Cerebellar cortex (tissue), 1 donor: ENCODE measurements around the gene PPIL4.

Source experiments
- DNase-seq: peaks from one replicate; pipeline ENCODE4 v3.0.0-alpha.2; 2015; ENCODE audit warnings: low spot score

PPIL4 gene, protein sequence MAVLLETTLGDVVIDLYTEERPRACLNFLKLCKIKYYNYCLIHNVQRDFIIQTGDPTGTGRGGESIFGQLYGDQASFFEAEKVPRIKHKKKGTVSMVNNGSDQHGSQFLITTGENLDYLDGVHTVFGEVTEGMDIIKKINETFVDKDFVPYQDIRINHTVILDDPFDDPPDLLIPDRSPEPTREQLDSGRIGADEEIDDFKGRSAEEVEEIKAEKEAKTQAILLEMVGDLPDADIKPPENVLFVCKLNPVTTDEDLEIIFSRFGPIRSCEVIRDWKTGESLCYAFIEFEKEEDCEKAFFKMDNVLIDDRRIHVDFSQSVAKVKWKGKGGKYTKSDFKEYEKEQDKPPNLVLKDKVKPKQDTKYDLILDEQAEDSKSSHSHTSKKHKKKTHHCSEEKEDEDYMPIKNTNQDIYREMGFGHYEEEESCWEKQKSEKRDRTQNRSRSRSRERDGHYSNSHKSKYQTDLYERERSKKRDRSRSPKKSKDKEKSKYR

DNA sequence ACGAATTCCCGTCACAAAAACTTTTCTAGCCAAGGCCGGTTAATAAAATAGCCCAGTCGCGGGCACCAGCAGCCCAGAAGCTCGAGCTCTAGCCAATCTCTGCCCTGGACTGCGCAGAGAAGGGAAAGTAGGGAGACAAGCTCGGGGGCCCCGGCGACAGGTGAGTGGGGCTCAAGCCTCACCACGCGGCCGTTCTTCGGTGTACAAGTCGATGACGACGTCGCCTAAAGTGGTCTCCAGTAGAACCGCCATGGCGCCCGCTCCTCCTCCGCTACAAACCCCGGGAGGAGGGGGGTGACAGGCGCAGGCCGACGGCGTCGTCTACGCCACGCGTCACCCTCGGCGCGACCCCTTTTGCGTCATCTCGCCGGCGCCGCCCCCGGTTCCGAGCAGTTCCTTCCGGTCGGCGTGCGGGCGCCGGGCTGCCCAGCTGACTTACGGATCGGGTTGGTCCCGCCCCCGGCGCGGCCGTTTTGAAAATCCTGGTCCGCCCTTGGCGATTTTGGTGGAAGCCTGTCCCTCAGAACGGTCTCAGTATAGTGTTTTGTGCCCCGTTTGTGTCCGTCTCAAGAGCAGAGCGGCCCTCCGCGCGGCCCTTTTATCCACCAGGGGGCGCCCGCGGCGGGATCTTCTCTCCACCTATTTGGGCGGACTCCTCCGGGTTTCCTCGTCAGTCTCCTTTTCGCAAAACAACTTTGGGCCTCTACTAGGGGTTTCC lies at the start of gene PPIL4:
TSS of gene PPIL4 (minus strand) at position 290 of the 718 bp plus-strand sequence. CDS start at position 252, 38 bp downstream.
- DNase-seq, result peak; percentile 94

DNA sequence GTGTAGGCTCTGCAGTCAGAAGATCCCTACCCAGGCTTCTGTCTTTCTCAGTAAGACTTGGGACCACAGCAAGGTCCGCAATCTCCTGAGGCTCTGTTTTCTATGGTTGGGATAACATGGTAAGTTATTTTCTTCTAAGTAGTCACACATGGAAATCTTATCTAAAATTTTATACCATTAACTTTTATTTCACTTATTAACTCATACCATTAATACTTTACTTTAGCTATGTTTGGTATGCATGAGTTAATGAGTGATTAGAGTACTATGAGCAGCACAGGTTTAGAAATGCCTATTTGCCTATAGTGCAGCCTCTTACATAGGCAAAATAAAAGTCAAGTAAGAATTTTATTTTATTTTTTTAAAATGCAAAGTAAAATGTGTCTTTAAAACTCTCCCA lies 47.6 kb upstream of the PPIL4 start:
- no peak for DNase-seq

DNA sequence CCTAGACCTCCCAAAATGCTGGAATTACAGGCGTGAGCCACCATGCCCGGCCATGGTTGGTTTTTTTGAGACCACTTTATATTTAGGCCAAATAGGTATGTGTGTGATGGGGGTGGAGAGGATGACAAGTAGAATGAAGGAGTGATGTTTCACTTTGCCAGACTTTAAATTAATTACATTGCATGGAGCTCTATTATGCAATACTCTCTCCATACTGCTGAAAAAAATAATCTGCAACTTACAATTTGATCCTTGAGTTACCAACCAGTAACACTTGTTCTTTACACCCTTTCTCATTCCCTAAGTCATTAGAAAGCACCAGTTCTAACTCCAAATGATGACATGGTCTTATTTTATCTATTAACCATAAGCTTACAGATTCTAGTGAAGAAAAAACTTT lies 47.1 kb upstream of the PPIL4 start:
- no peak for DNase-seq

DNA sequence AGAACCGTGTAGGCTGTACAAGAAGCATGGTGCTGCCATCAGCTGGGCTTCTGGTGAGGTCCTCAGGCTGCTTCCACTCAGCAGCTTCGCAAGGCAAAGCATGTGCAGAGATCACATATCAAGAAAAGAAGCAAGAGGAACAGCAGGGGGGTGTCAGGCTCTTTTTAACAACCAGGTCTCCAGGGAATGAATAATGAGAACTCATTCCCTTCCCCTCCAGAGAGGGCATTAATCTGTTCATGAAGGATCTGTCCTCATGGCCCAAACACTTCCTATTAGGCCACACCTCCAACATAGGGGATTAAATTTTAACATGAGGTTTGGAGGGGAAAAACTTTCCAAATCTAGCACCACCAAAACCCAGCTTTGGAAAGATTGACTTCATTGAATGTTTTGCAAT lies 40.3 kb upstream of the PPIL4 start:
- no peak for DNase-seq

DNA sequence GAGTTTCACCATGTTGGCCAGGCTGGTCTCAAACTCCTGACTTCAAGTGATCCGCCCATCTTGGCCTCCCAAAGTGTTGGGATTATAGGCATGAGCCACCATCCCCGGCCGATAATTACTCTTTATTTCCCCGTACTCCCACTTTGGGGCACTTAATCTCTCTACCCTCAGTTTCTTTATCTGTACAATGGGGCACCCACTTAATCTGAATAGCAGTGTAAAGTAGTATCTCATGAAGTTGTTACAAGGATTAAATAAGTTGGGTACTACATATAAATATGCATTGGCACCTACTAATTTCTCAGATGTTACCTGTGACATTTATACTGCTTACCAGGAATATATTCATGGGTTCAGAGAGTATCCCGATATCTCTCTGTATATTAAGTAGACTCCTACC lies 35.5 kb upstream of the PPIL4 start:
- no peak for DNase-seq

DNA sequence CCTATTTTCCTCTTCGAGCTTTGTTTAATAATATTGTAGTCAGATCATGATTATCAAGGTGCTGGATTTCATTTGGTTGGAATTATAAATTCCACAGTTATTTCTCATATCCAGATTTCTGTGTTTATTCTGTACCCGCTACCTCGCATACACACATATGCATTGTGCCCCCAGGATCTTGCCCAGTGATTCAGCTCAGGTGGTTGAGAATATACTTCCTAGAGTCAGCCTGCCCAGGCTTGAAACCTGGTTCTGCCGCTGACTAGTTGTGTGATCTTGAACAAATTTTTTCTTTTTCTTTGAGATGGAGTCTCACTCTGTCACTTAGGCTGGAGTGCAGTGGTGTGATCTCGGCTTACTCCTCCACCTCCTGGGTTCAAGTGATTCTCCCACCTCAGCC lies 35.0 kb upstream of the PPIL4 start:
- DNase-seq, result no peak

DNA sequence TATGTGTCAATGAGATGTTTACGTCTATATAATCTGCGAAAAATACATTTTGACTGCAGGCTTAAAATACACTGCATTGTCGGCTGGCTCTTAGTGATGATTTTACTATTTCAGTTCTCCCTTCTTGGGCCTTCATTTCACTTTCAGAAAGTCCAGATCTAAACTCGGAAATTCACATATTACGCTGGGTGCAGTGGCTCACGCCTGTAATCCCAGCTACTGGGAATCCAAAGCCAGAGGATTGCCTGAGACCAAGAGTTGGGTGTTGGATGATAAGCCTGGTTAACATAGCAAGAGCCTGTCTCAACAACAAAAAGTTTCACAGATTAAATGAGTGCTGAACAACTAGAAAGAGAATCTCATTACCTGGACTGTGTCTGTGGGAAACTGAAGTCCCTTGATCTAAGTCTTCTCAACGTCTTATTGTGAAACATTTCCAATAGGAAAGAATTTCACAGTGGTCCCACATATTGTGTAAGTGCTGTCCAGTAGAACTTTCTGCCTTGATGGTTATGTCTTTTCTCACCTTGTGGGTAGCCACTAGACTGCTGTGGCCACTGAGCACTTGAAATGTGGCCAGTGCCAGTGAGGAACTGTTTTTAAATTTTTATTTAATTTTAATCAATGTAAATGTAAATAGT lies 22.2 kb upstream of the PPIL4 start:
- DNase-seq, result no peak

DNA sequence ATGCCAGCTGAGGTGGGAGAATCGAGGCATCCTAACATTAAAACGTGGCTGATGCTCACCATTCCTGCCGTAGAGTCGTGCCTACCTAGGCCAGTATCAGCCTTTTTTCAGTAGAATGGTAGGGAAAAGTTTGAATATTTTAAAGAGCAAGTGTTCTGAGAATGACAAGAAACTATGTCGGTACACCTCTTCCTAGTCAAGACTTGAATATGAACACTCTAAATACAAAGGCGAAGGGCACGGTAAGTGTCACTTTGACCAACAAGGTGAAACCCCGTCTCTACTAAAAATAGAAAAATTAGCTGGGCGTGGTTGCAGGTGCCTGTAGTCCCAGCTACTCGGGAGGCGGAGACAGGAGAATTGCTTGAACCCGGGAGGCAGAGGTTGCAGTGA lies 21.3 kb upstream of the PPIL4 start:
- DNase-seq, result no peak

DNA sequence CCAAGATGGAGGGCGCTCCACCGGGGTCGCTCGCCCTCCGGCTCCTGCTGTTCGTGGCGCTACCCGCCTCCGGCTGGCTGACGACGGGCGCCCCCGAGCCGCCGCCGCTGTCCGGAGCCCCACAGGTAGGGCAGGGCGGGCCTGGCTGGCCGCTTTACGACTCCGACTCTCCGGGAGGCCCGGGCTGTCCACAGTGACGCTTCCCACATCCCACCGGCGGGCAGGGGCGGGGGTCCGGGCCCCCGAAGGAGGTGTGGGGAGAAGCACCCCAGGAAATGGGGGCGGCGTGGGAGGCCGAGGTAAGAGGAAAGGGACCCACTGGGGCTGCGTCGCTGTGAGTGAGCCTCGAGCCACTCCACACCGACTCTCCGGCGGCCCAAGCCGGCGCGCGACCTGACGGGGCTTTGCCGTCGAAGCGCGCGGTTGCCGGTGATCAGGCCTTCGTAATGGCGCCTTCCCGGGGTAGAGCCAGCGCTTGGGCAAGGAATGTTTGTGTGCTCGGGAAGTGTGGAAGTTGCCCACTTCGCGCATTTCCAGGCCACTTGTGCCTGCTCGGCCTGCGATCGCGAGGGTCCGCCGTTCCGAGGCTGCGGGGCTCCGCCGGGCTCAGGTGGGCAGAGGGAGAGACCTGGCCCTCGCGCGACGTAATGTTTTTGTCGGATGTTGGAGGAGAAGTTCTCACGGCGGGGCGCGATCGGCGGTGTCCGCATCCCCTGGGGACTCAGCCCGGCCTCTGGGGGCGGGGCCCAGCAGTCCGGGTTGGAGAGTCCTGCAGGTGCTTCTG lies 20.8 kb upstream of the PPIL4 start:
- peak; percentile 35 for DNase-seq

DNA sequence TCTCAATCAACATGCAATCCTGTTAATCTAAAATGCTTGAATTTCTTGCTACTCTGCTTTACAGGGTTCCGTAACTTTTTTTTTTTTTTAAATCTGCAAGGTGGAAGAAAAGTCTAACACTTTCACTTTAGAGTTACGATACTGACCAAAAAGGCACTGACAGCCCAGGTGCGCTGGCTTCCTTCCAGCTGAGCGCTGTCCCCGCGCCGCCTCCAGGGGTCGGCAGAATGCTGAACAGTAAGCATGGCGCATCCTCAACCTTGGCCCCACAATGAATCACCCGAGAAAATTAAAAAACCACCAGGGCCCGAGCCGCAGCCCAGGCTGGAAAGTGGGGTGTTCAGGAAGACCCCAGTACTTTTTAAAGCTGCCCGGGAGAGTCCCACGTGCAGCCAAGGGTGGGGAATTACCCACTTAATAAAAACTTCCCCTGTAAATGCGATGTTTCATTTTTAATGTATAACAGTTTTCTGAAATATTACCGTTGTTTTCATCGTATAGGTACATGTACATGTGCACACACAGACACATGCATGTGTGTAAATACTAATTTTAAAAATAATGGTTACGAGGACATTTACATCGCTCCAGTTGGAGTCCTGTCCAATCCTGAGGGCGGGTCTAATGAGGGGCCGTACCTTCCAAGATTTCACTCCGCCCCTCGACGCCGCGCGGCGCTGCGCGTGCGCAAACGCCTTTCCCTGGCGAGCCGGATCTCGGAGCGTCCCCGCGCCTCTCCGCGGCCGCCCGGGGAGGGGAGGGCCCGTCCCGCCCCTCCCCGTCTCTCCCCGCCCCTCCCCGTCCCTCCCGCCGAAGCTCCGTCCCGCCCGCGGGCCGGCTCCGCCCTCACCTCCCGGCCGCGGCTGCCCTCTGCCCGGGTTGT lies 19.9 kb upstream of the PPIL4 start, which contains the start of gene GINM1:
TSS of gene GINM1 (plus strand) at position 849 of the 883 bp plus-strand sequence. CDS start 40 bp downstream, outside the sequence.
- peak; percentile 93 for DNase-seq

DNA sequence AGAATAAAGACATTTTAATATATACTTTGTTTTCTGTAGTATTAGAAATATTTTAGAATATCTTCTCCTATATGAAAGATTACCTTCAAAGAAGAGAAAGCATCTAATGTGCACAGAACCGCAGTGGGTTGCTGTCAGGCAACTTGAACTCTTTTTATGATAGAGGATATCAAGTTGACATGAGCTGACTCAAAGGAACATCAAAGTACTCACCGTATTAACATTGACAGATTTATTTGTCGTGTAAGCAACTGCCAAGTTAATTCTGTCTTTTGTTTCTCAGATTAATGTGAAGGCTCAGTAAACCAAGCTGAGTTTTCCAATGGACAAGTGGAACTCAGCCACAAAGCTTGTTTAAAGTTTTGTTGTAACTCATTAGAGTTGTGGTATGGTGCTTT lies 18.1 kb upstream of the PPIL4 start:
- no peak for DNase-seq

DNA sequence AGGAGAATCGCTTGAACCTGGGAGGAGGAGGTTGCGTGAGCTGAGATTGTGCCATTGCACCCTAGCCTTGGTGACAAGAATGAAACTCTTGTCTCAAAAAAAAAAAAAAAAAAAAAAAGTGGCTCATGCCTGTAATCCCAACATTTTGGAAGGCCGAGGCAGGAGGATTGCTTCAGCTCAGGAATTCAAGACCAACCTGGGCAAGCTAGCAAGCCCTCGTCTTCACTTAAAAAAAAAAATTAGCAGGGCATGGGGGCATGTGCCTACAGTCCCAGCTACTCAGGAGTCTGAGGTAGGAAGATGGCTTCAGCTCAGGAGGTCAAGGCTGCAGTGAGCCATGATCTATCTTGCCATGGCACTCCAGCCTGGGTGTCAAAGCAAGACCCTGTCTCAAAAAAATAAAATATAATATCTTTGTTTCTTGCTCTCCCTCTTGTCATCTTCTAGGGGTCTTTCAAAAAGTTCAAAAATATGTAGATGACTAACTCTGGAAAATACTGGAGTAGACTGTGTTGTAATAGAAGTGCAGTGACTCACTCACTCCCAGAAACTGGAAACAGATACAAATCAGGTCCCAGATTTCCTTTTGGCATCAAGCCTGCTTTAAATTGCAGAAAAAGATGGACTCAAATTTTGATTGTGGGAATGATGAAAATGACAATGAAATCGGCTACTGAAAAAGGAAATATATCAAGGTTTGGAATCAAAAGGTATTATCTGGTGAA lies 17.5 kb upstream of the PPIL4 start:
- DNase-seq, result no peak

DNA sequence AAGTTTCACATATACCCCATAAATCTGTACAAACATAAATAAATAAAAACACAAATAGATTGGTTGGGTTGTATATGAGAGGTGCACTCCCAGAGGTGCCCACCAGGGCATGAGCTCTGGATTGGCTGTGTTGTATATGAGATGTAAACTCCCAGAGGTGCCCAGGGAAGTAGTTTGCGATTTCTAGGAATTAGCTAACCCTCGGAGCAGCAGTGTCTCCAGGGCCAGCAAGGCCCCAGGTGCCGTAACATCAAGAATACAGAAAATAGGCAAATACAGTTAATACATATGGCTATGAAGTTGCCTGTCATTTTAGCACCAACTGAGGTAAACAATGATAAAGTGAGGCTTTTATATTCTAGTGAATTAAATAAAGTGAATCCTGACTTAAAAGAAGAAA lies 14.9 kb upstream of the PPIL4 start:
- DNase-seq, result no peak

DNA sequence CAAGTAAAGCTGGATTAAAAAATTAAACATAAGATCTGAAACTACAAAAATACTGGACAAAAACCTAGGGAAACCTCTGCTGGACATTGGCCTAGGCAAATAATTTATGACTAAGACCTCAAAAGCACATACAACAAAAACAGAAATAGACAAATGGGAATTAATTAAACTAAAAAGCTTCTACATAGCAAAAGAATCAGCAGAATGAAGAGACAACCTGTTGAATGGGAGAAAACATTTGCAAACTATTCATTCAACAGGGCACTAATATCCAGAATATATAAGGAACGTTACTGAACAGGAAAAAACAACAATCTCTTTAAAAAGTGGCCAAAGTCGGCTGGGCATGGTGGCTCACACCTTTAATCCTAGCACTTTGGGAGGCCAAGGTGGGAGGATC lies 13.5 kb upstream of the PPIL4 start:
- DNase-seq, result no peak

DNA sequence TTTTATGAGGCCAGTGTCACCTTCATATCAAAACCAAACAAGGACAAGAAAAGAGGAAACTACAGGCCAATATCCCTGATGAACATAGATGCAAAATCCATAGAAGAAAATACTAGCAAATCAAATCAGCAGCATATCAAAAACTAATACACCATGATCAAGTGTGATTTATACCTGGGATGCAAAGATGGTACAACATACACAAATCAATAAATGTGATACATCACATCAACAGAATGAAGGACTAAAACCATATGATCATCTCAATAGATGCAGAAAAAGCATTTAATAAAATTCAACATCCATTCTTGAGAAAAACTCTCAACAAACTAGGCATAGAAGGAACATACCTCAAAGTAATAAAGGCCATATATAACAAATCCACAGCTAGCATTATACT lies 12.2 kb upstream of the PPIL4 start:
- DNase-seq, result no peak

DNA sequence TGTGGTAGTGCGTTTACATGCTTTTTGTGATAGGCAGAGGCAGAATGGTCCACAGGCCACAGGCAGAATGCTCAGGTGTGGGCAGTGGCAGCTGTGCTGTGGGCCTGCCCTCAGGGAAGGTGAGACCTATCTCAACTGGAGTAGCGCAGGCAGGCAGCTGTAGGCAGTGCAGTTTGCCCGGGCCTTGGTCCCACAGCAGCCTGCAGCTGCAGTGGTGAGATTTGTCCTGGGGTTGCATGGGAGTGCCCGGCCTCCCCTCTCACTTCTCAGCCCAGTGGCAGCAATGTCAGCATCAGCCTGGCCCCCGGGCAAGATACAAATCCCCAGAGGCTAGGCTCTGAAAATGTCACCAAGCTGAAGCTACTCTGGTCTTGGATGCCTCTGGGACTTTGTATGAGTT lies 6.1 kb upstream of the PPIL4 start:
- DNase-seq, result no peak

DNA sequence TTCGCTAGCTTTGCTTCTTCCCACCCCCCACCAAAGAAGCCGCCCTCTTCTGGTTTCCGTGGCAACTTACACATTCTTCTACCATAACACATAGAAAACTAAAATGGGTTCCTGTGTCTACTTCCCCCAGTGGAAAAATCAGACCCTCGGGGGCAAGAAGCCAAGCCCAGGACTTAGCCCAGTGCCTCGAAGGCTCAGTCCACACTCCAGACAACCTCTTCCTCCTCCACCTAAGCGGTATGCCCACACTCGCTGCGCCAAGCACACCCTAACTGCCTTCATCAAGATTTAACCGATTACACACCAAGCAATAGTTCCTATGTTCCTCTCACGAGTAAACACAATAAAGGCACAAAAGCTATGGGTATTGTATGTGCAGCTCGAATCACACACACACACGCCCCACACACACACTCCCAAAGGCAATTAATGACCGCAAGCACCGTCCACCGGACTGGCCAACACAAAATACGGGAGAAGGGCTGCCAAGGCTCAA lies 537 bp downstream of the PPIL4 start:
- peak; percentile 56 for DNase-seq

DNA sequence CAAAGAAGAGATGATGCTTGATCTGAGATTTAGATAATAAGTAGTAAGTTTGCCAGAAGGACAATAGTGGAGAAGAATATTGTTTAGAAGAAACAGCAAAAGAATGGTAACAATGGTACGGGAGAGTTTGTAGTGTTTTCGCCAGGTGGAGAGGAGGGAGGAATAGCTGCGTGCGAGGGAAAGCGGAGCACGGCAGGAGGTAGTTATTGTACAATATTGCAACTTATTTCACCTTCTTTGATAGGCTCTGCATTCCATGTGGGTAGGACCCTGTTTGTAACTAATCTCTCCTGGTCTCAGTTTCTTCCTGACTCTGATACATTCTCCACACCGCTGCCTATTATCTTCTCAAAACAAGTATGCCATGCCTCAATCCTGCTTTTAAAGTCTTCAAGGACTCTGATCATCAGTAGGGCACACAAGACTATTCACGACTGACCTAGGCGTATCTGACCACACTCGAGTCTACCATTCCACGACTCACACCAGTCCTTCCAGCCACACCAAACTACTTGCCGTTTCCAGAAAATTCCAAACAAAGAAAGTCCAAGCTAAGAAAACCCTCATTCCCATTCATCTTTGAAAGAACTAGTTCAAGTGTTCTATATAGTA lies 1.1 kb downstream of the PPIL4 start:
- no peak for DNase-seq

DNA sequence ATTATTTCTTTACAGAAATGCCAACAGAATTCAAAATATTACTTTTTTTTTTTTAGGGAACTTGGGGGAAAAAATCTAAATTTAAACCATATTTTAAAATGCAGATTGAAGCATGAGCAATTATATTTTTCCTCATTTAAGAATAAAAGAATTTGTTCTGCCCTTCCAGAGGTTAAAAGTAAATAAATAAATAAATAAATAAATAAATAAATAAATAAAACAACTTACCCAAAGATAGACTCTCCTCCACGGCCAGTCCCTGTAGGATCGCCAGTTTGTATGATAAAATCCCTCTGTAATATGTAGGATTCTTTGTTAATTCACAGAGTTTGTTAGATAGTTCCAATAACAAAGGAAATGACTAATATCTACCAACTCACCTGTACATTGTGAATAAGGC lies 4.7 kb downstream of the PPIL4 start:
- no peak for DNase-seq

DNA sequence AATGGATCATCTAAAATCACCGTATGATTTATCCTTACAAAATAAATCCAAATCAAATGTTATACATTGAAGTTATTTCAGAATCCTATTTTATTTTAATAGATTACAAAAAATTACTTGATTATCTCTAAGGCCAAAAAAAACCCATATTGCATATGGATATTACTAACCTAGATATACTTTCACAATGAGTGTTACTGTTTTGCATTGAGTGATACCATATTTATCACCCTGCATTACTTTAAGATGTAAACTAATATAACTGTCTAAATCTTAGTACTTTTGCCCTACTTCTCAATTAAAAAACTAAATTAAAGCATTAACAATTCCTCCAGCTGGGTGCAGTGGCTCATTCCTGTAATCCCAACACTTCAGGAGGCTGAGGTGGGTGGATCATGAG lies 11.1 kb downstream of the PPIL4 start:
- no peak for DNase-seq
